AG09319 (cell line): ENCODE results near the gene CDK10.
"Not testable (repeated sequence)": the region's sequence is repeated elsewhere in the genome, so short reads cannot be mapped to it uniquely, and the experiment has no call there.

Source experiments
- DNase-seq: peaks from one replicate; pipeline ENCODE4 v3.0.0-alpha.2; 2010; ENCODE audit warnings: low read depth; ENCODE audit errors: extremely low read depth
- CTCF ChIP-seq: IDR thresholded peaks from 2 replicates; pipeline ENCODE4 v1.5.1; 2011; ENCODE audit warnings: low read depth, mild to moderate bottlenecking, inconsistent platforms, low read length, moderate library complexity

CDK10 gene

GRCh38 chr16:89687092-89687940, 827 bp downstream of the CDK10 start:
- DNase-seq, result no peak
- no peak for TF ChIP-seq CTCF

GRCh38 chr16:89688395-89688794, 1.9 kb downstream of the CDK10 start:
- no peak for TF ChIP-seq CTCF
- no peak for DNase-seq

- no peak for DNase-seq
- no peak for TF ChIP-seq CTCF
Observed at GRCh38 chr16:89689142-89689541, 2.7 kb downstream of the CDK10 start.

- DNase-seq, result not testable (repeated sequence)
Observed at GRCh38 chr16:89689621-89690020, 3.1 kb downstream of the CDK10 start.

- DNase-seq, result no peak
- no peak for TF ChIP-seq CTCF
Observed at GRCh38 chr16:89690392-89690901, 4.0 kb downstream of the CDK10 start.

- no peak for TF ChIP-seq CTCF
- no peak for DNase-seq
Observed at GRCh38 chr16:89691231-89691985, 4.9 kb downstream of the CDK10 start.

- no peak for TF ChIP-seq CTCF
- DNase-seq, result no peak
Observed at GRCh38 chr16:89691986-89692569, 5.6 kb downstream of the CDK10 start.
